B cell (primary cell): ENCODE data around the gene TRAF4. TPM values are rescaled to one million over a fixed set of nuclear protein-coding genes. Genes with fewer than 3 reads are reported as not detected.

Source experiments
- ATAC-seq: fragments of 200-7000 bp; cut with Tn5 transposase; one replicate; pipeline ENCODE4 v1.10.0; 2021; ENCODE audit warnings: low read depth, mild to moderate bottlenecking, moderate number of reproducible peaks, moderate library complexity
- CTCF ChIA-PET: fragments of 350-600 bp; sonication (Branson Sonifier 250); formaldehyde crosslinking; loops from one replicate; lab custom pipeline; 2021; ENCODE audit warnings: antibody characterized with exemption, inconsistent platforms; lab: Charles Lee
- POLR2A ChIA-PET: fragments of 350-600 bp; sonication (Branson Sonifier 250); formaldehyde crosslinking; loops from one replicate; lab custom pipeline; 2021; ENCODE audit warnings: antibody characterized with exemption; lab: Charles Lee
- DNase-seq: peaks from one replicate; pipeline ENCODE4 v3.0.0; 2013
- H2AFZ ChIP-seq: 2 replicates; pipeline ENCODE4 v1.6.1; 2012; ENCODE audit warnings: mild to moderate bottlenecking, low read depth, low read length; ENCODE audit not compliant: insufficient read depth, poor library complexity, severe bottlenecking
- H3K27ac ChIP-seq, 2 donors: 1 replicate in 1 of 2; 2 replicates in 1 of 2; pipeline ENCODE4 v1.5.1; 2012 to 2013; ENCODE audit warnings: low read length in 2 of 2, mild to moderate bottlenecking in 2 of 2, moderate library complexity in 1 of 2
- H3K27me3 ChIP-seq, 4 experiments: fragments of 200-600 bp in 1 of 4; sonication (generic) in 1 of 4; replicated peaks in 1 of 4; 1 replicate in 2 of 4; 2 replicates in 2 of 4; pipeline versions ENCODE4 v1.6.1 to v1.7.0; 2013 to 2016; ENCODE audit warnings: low read length in 3 of 4, mild to moderate bottlenecking in 2 of 4, mixed read lengths in 1 of 4, moderate library complexity in 1 of 4; ENCODE audit not compliant: insufficient read depth in 4 of 4, control insufficient read depth in 3 of 4; ENCODE audit errors: control extremely low read depth in 1 of 4
- H3K36me3 ChIP-seq, 2 experiments: replicated peaks in 1 of 2; 1 replicate in 1 of 2; 2 replicates in 1 of 2; pipeline versions ENCODE4 v1.6.1 to v1.7.1; 2013; ENCODE audit warnings: low read length in 1 of 2; ENCODE audit not compliant: insufficient read depth in 2 of 2, control insufficient read depth in 1 of 2; ENCODE audit errors: control extremely low read depth in 1 of 2, extremely low read depth in 1 of 2
- H3K4me1 ChIP-seq, 2 donors: fragments of 200-600 bp in 1 of 2; sonication (generic) in 1 of 2; 1 replicate in 1 of 2; 2 replicates in 1 of 2; pipeline versions ENCODE4 v1.5.1 to v1.6.1; 2013 to 2017; ENCODE audit warnings: low read length in 2 of 2; ENCODE audit not compliant: control insufficient read depth in 2 of 2, insufficient read depth in 2 of 2
- H3K4me2 ChIP-seq: replicated peaks from 2 replicates; pipeline ENCODE3; 2012; ENCODE audit warnings: mild to moderate bottlenecking, low read depth, low read length; ENCODE audit not compliant: poor library complexity, severe bottlenecking
- H3K4me3 ChIP-seq, 5 experiments: fragments of 200-600 bp in 1 of 5; sonication (generic) in 1 of 5; 1 replicate in 3 of 5; 2 replicates in 2 of 5; pipeline versions ENCODE4 v1.5.1 to v1.7.0; 2011 to 2016; ENCODE audit warnings: low read length in 4 of 5, mild to moderate bottlenecking in 4 of 5, low read depth in 2 of 5, control low read depth in 1 of 5, moderate library complexity in 1 of 5; ENCODE audit not compliant: insufficient read depth in 1 of 5; ENCODE audit errors: control extremely low read depth in 1 of 5, extremely low read depth in 1 of 5
- H3K79me2 ChIP-seq: fragments of 200-600 bp; sonication (generic); one replicate; pipeline ENCODE4 v1.6.0; 2016; ENCODE audit warnings: low read length; ENCODE audit not compliant: control insufficient read depth, insufficient read depth
- H3K9ac ChIP-seq: fragments of 200-600 bp; sonication (generic); 2 replicates; pipeline ENCODE4 v1.6.1; 2017; ENCODE audit warnings: mild to moderate bottlenecking, low read length, moderate library complexity
- H3K9me3 ChIP-seq, 3 donors: one replicate each; pipeline versions ENCODE4 v1.6.1 to v1.7.1; 2013; ENCODE audit warnings: low read length in 2 of 3; ENCODE audit not compliant: control insufficient read depth in 2 of 3, insufficient read depth in 1 of 3; ENCODE audit errors: control extremely low read depth in 1 of 3
- H4K20me1 ChIP-seq: 2 replicates; pipeline ENCODE4 v1.6.0; 2012; ENCODE audit warnings: mild to moderate bottlenecking, low read length; ENCODE audit not compliant: insufficient read depth, control insufficient read depth, poor library complexity, severe bottlenecking
- H3K27ac Mint-ChIP-seq: one replicate; pipeline ENCODE4 v1.8.0; 2021; ENCODE audit warnings: mixed read lengths
- H3K27me3 Mint-ChIP-seq: one replicate; pipeline ENCODE4 v1.8.0; 2021; ENCODE audit warnings: mixed read lengths
- H3K4me1 Mint-ChIP-seq: one replicate; pipeline ENCODE4 v1.8.0; 2021; ENCODE audit warnings: mixed read lengths
- H3K4me3 Mint-ChIP-seq: one replicate; pipeline ENCODE4 v1.8.0; 2021; ENCODE audit warnings: mixed read lengths
- H3K9me3 Mint-ChIP-seq: one replicate; pipeline ENCODE4 v1.8.0; 2022; ENCODE audit warnings: mixed read lengths; ENCODE audit not compliant: insufficient read depth
- CTCF ChIP-seq: fragments of 200-600 bp; IDR thresholded peaks from one replicate; pipeline ENCODE4 v1.8.0; 2022; ENCODE audit warnings: antibody characterized with exemption, mild to moderate bottlenecking
- EZH2 ChIP-seq: IDR thresholded peaks from 2 replicates; pipeline ENCODE4 v1.6.1; 2012; ENCODE audit warnings: borderline replicate concordance, low read depth, mild to moderate bottlenecking, moderate library complexity, low read length; ENCODE audit not compliant: insufficient read depth, poor library complexity, severe bottlenecking
- WGBS: methylation state at CpG from one replicate; pipeline ENCODE4 v1.1.5; 2013; ENCODE audit warnings: missing lambda C conversion rate; ENCODE audit not compliant: insufficient coverage; 5-methylcytosine and 5-hydroxymethylcytosine counted together
- intact Hi-C: fragments of 100-400 bp; cut with micrococcal nuclease; formaldehyde crosslinking; loops from one replicate; pipeline ENCODE4 v1.10.0; 2022
- polyA plus RNA-seq: library from polyadenylated mRNA; depleted of rRNA; stranded (reverse); fragments of >200 nt; gene quantifications from 2 replicates; pipeline ENCODE4 v1.2.3, GENCODE V29; 2012
- total RNA-seq, 2 donors: library from RNA; stranded (reverse); fragments of 120-200 nt in 1 of 2; gene quantifications; 1 replicate in 1 of 2; 2 replicates in 1 of 2; pipeline versions ENCODE4 v1.2.3 to v1.2.4, GENCODE V29; 2013 to 2022

The TRAF4 gene
- total and polyA plus RNA-seq, 2 donors (not counting 1 experiment from before 2014, with no cell fraction given), result 226 to 683 TPM

DNA sequence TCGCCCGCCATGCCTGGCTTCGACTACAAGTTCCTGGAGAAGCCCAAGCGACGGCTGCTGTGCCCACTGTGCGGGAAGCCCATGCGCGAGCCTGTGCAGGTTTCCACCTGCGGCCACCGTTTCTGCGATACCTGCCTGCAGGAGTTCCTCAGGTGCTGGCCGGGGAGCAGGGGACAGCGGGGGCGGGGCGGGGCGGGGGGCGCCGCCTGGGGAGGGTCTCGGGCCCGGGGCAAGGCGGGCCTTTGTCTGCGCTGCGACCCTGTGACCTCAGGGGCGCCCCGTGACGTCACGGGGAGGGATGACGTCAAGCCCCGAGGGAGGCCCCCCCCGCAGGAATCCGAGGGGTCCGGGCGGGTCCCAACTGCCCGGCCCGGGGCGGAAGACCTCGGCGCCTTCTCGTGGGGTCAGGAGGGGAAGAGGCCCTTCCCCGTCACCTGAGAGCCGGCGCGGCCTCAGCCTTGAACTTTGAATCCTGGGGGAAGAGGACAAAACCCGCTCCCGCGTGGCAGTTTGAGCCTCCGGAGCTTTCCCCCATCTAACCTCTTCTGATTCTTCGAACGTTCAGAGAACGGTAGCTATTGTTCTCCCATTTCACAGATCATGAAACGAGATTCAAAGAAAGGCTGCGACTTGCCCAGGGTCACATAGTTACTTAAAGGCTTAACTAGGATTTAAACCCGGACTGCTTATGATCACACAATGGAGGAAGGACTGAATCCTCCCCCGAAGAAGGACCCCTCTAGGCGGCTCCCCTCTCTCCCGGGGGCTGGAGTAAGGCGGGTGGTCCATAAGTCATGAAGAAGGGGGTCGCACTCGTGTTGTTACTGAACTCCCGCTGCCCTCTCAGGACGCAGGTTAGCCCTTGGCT is 527 bp downstream of the TRAF4 start:
- H3K4me1 ChIP-seq, result peaks cover 67 to 70% of the 10 kb centered on the region in 2 donors
- peak overlapping the region; percentile 93 for H3K27ac Mint-ChIP-seq

More for the DNA sequence above, 527 bp downstream of the TRAF4 start:
- Histone ChIP-seq H3K36me3 (peaks cover 0 to 36% of the 10 kb centered on the region in 2 experiments), H3K79me2 (peaks cover 59% of the 10 kb centered on the region), H3K4me3 (peak overlapping the region; percentile 58 to 98 (median 88)), H3K4me2 (peak overlapping the region; percentile 88), H3K27ac (peak overlapping the region; percentile 82 to 100), H4K20me1 (peaks cover 52% of the 10 kb centered on the region), H3K9ac (peak overlapping the region; percentile 84), H3K9me3 (peaks cover 0 to 16% (median 0%) of the 10 kb centered on the region in 3 donors), H2AFZ (no peak overlapping the region), H3K27me3 (no peaks in the 10 kb centered on the region)
- DNase-seq, result peak; percentile 87
- ChIA-PET CTCF (interaction anchor here (0.6 to 18.9 kb wide), 3 partner anchors 18 to 218 kb away, joined by 3 to 1020 read pairs (median 3); partner anchors contain the start of genes NEK8, RPL23A and TLCD1), POLR2A (interaction anchor here (0.9 to 16.2 kb wide), 7 partner anchors 10 to 208 kb away, joined by 3 to 511 read pairs (median 4); partner anchors contain the start of genes NEK8, PHF12, RPL23A and TLCD1)
- intact Hi-C loops, result no loop called here
- ATAC-seq, result peak; percentile 25
- Mint-ChIP-seq H3K27me3 (no peaks in the 10 kb centered on the region), H3K9me3 (no peaks in the 10 kb centered on the region), H3K4me1 (peaks cover 61% of the 10 kb centered on the region), H3K4me3 (peak overlapping the region; percentile 94)
- WGBS, result under 1% methylated on average over 58 of the region's 61 CpGs
- TF ChIP-seq EZH2, result no peak
- no peak for TF ChIP-seq CTCF
